SK-N-SH (cell line): ENCODE results near the gene DNAJC5. TPM values are rescaled to one million over a fixed set of nuclear protein-coding genes. Genes with fewer than 3 reads are reported as not detected.

Experiments
- CTCF ChIA-PET: fragments of 300-600, 350-600 bp; formaldehyde crosslinking; extraction: SDS; loops from one replicate; lab custom pipeline; 2021; lab: Yijun Ruan, JAX
- POLR2A ChIA-PET: fragments of 350-600 bp; sonication (Branson Sonifier 250); formaldehyde crosslinking; extraction: SDS; loops from one replicate; lab custom pipeline; 2020; ENCODE audit warnings: antibody characterized with exemption, inconsistent platforms; lab: Yijun Ruan, JAX
- DNase-seq: peaks from one replicate; pipeline ENCODE4 v3.0.0; 2012
- H2AFZ ChIP-seq: fragments of 200-600 bp; sonication (generic); 2 replicates; pipeline ENCODE4 v1.8.1; 2016; ENCODE audit warnings: antibody characterized with exemption, mild to moderate bottlenecking, low read depth
- H3F3A ChIP-seq: fragments of 200-600 bp; sonication (generic); replicated peaks from 2 replicates; pipeline ENCODE3; 2016; ENCODE audit warnings: antibody characterized with exemption, mild to moderate bottlenecking; ENCODE audit not compliant: insufficient read depth
- H3K27ac ChIP-seq, 2 experiments: fragments of 200-500 bp in 1 of 2; fragments of 200-600 bp in 1 of 2; sonication (Bioruptor generic) in 1 of 2; sonication (generic), shearing (Covaris generic) in 1 of 2; 2 replicates each; pipeline versions ENCODE4 v1.5.1 to v1.6.1; 2014 to 2016; ENCODE audit warnings: low read depth in 2 of 2, inconsistent platforms in 1 of 2, low read length in 1 of 2, mild to moderate bottlenecking in 1 of 2, mixed read lengths in 1 of 2
- H3K27me3 ChIP-seq: fragments of 200-600 bp; sonication (generic), shearing (Covaris generic); 2 replicates; pipeline ENCODE4 v1.6.1; 2016; ENCODE audit warnings: mixed run types; ENCODE audit not compliant: insufficient read depth
- H3K36me3 ChIP-seq, 2 experiments: fragments of 200-500 bp in 1 of 2; fragments of 200-600 bp in 1 of 2; sonication (Bioruptor generic) in 1 of 2; sonication (generic) in 1 of 2; replicated peaks in 1 of 2; 2 replicates each; pipeline versions ENCODE3 to v1.5.1; 2014 to 2016; ENCODE audit warnings: low read length in 1 of 2, mild to moderate bottlenecking in 1 of 2; ENCODE audit not compliant: insufficient read depth in 2 of 2, control insufficient read depth in 1 of 2
- H3K4me1 ChIP-seq, 2 experiments: fragments of 200-500 bp in 1 of 2; fragments of 200-600 bp in 1 of 2; sonication (Bioruptor generic) in 1 of 2; sonication (generic), shearing (Covaris generic) in 1 of 2; 2 replicates each; pipeline versions ENCODE4 v1.5.1 to v1.6.1; 2014 to 2016; ENCODE audit warnings: low read depth in 1 of 2, low read length in 1 of 2, mixed run types in 1 of 2; ENCODE audit not compliant: insufficient read depth in 2 of 2, control insufficient read depth in 1 of 2
- H3K4me2 ChIP-seq: fragments of 200-600 bp; sonication (generic), shearing (Covaris generic); 2 replicates; pipeline ENCODE4 v1.6.1; 2017; ENCODE audit warnings: mixed run types
- H3K4me3 ChIP-seq, 2 experiments: fragments of 200-500 bp in 1 of 2; fragments of 200-600 bp in 1 of 2; sonication (Bioruptor generic) in 1 of 2; sonication (generic), shearing (Covaris generic) in 1 of 2; 2 replicates each; pipeline versions ENCODE4 v1.5.1 to v1.8.1; 2014 to 2016; ENCODE audit warnings: low read depth in 2 of 2, inconsistent platforms in 1 of 2, low read length in 1 of 2, mild to moderate bottlenecking in 1 of 2, mixed read lengths in 1 of 2, moderate library complexity in 1 of 2
- H3K79me2 ChIP-seq: fragments of 200-600 bp; sonication (generic); 2 replicates; pipeline ENCODE4 v1.8.1; 2017; ENCODE audit warnings: mild to moderate bottlenecking; ENCODE audit not compliant: insufficient read depth
- H3K9ac ChIP-seq: fragments of 200-600 bp; sonication (generic); 2 replicates; pipeline ENCODE4 v1.6.1; 2017; ENCODE audit warnings: mixed run types
- H3K9me2 ChIP-seq: fragments of 200-600 bp; sonication (generic); 2 replicates; pipeline ENCODE4 v1.6.1; 2017; ENCODE audit warnings: mixed run types
- H3K9me3 ChIP-seq: fragments of 200-600 bp; sonication (generic); 2 replicates; pipeline ENCODE4 v1.6.1; 2017; ENCODE audit warnings: mixed run types, mild to moderate bottlenecking, moderate library complexity
- H4K20me1 ChIP-seq: fragments of 200-600 bp; sonication (generic); 2 replicates; pipeline ENCODE4 v1.6.1; 2017; ENCODE audit warnings: mild to moderate bottlenecking, mixed run types; ENCODE audit not compliant: insufficient read depth
- CHD2 ChIP-seq: fragments of 150-350 bp; IDR thresholded peaks from 2 replicates; pipeline ENCODE4 v1.6.1; 2018; ENCODE audit warnings: low read length; ENCODE audit not compliant: partially characterized antibody
- FOSL2 ChIP-seq: IDR thresholded peaks from 2 replicates; pipeline ENCODE4 v1.4.0; 2012; ENCODE audit warnings: low read depth, mild to moderate bottlenecking, moderate library complexity, borderline replicate concordance
- FOXJ3 ChIP-seq: sonication (generic); formaldehyde crosslinking; IDR thresholded peaks from 2 replicates; pipeline ENCODE4 v1.5.1; 2020; ENCODE audit warnings: mild to moderate bottlenecking, missing genetic modification reagents
- FOXM1 ChIP-seq: IDR thresholded peaks from 2 replicates; pipeline ENCODE4 v1.4.0; 2012; ENCODE audit warnings: low read depth, mild to moderate bottlenecking
- GABPA ChIP-seq: IDR thresholded peaks from 2 replicates; pipeline ENCODE4 v1.4.0; 2012; ENCODE audit warnings: low read depth, mild to moderate bottlenecking
- RCOR1 ChIP-seq: fragments of 150-350 bp; IDR thresholded peaks from 2 replicates; pipeline ENCODE4 v1.6.1; 2017; ENCODE audit warnings: antibody characterized with exemption, low read length
- RXRA ChIP-seq: IDR thresholded peaks from 2 replicates; pipeline ENCODE4 v1.4.0; 2012; ENCODE audit warnings: low read depth, mild to moderate bottlenecking, borderline replicate concordance
- TCF12 ChIP-seq: IDR thresholded peaks from 2 replicates; pipeline ENCODE4 v1.4.0; 2012
- whole genome bisulfite sequencing: methylation state at CpG from one replicate; pipeline ENCODE4 v1.1.6; 2017; ENCODE audit warnings: low lambda C conversion rate; 5-methylcytosine and 5-hydroxymethylcytosine counted together
- polyA plus RNA-seq, 3 experiments: library from polyadenylated mRNA; depleted of rRNA; stranded (reverse); fragments of >200 nt; gene quantifications; 2 replicates each; pipeline ENCODE4 v1.2.3, GENCODE V29; 2012
- TF ChIP-seq, protein P1 (sequence below): IDR thresholded peaks from 2 replicates; pipeline ENCODE4 v1.6.1; 2012; ENCODE audit warnings: mild to moderate bottlenecking, low read depth, low read length, moderate library complexity
- TF ChIP-seq, protein P2 (sequence below): IDR thresholded peaks from 2 replicates; pipeline ENCODE4 v1.4.0; 2012; ENCODE audit warnings: low read depth, borderline replicate concordance
- TF ChIP-seq, protein P3 (sequence below): fragments of 150-350 bp; IDR thresholded peaks from 2 replicates; pipeline ENCODE4 v1.6.1; 2017; ENCODE audit warnings: antibody characterized with exemption, low read length, low read depth, borderline replicate concordance
- TF ChIP-seq, protein P4 (sequence below): IDR thresholded peaks from 2 replicates; pipeline ENCODE4; 2012
- TF ChIP-seq, protein P5 (sequence below): fragments of 200-600 bp; sonication (generic); IDR thresholded peaks from 2 replicates; pipeline ENCODE4 v1.6.1; 2017; ENCODE audit warnings: antibody characterized with exemption, mild to moderate bottlenecking, moderate library complexity

The DNAJC5 gene
- polyA plus RNA-seq, 1 of the 3 experiments (the other 2 are of a cell fraction) = 24.2 TPM

DNA sequence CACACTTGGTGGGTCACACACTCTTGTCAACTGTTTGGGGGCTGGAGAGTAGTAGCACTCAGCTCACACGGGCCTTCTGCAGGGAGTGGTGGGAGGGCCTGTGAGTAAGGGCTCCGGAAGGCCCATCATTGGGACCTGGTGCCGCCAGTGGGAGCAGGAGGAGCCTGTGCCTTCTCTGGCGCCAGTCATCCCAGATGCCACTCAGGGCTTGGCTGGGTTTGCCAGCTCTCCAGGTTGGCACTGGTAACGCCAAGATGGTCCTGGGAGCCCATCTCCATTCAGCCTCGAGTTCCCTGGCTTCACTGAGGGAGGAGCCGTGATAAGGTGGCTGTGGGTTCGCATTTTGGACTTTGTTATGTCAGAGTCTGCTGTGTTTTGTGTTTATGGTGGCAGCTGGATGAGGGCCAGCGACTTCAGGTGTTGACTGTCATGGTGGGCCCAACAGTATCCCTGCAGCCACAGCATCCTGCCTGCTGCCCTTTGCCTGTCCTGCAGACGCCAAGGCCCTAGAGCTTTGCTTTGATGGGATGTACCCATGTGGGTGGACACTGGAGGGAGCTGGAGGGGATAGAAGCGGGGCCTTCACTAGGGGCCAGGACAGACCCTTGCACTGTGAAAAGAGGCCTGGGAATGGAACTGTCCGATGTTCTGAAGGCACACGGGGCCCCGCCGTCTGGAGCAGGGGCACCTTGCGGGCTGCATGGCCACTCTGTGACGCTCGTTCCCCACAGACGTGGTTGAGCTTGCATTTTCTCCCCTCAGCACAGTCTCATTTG lies 13.3 kb upstream of the DNAJC5 start:
- no peak overlapping the region for H3K4me2 ChIP-seq
- H3K9me2 ChIP-seq = no peaks in the 10 kb centered on the region
- no peaks in the 10 kb centered on the region for H3K27me3 ChIP-seq
- TF ChIP-seq, protein P1, sequence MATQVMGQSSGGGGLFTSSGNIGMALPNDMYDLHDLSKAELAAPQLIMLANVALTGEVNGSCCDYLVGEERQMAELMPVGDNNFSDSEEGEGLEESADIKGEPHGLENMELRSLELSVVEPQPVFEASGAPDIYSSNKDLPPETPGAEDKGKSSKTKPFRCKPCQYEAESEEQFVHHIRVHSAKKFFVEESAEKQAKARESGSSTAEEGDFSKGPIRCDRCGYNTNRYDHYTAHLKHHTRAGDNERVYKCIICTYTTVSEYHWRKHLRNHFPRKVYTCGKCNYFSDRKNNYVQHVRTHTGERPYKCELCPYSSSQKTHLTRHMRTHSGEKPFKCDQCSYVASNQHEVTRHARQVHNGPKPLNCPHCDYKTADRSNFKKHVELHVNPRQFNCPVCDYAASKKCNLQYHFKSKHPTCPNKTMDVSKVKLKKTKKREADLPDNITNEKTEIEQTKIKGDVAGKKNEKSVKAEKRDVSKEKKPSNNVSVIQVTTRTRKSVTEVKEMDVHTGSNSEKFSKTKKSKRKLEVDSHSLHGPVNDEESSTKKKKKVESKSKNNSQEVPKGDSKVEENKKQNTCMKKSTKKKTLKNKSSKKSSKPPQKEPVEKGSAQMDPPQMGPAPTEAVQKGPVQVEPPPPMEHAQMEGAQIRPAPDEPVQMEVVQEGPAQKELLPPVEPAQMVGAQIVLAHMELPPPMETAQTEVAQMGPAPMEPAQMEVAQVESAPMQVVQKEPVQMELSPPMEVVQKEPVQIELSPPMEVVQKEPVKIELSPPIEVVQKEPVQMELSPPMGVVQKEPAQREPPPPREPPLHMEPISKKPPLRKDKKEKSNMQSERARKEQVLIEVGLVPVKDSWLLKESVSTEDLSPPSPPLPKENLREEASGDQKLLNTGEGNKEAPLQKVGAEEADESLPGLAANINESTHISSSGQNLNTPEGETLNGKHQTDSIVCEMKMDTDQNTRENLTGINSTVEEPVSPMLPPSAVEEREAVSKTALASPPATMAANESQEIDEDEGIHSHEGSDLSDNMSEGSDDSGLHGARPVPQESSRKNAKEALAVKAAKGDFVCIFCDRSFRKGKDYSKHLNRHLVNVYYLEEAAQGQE = peak; percentile 66; the same call in 1 of the 2 replicates
- TF ChIP-seq, protein P2, sequence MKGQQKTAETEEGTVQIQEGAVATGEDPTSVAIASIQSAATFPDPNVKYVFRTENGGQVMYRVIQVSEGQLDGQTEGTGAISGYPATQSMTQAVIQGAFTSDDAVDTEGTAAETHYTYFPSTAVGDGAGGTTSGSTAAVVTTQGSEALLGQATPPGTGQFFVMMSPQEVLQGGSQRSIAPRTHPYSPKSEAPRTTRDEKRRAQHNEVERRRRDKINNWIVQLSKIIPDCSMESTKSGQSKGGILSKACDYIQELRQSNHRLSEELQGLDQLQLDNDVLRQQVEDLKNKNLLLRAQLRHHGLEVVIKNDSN = no peak
- TF ChIP-seq RCOR1 = no peak
- no peaks in the 10 kb centered on the region for H3K9me3 ChIP-seq
- no peak overlapping the region for H2AFZ ChIP-seq
- H4K20me1 ChIP-seq = peaks cover 59% of the 10 kb centered on the region
- H3F3A ChIP-seq = no peaks in the 10 kb centered on the region
- no peak for DNase-seq
- no peak overlapping the region for H3K27ac ChIP-seq
- peaks cover 0 to 11% of the 10 kb centered on the region in 2 experiments; a peak in 1 of 4 replicates for H3K4me1 ChIP-seq
- H3K36me3 ChIP-seq = peaks cover 6 to 65% of the 10 kb centered on the region in 2 experiments
- POLR2A ChIA-PET = no interaction called here
- CTCF ChIA-PET = interaction anchor here (0.8 to 1.0 kb wide), 3 partner anchors 92 to 107 kb away, joined by 3 to 4 read pairs (median 3); no protein-coding TSS in a partner anchor
- H3K9ac ChIP-seq = no peak overlapping the region
- H3K79me2 ChIP-seq = peaks cover 64% of the 10 kb centered on the region; the same call in 1 of the 2 replicates
- 88% methylated on average over 9 of the region's 19 CpGs for WGBS
- H3K4me3 ChIP-seq = no peak overlapping the region

DNA sequence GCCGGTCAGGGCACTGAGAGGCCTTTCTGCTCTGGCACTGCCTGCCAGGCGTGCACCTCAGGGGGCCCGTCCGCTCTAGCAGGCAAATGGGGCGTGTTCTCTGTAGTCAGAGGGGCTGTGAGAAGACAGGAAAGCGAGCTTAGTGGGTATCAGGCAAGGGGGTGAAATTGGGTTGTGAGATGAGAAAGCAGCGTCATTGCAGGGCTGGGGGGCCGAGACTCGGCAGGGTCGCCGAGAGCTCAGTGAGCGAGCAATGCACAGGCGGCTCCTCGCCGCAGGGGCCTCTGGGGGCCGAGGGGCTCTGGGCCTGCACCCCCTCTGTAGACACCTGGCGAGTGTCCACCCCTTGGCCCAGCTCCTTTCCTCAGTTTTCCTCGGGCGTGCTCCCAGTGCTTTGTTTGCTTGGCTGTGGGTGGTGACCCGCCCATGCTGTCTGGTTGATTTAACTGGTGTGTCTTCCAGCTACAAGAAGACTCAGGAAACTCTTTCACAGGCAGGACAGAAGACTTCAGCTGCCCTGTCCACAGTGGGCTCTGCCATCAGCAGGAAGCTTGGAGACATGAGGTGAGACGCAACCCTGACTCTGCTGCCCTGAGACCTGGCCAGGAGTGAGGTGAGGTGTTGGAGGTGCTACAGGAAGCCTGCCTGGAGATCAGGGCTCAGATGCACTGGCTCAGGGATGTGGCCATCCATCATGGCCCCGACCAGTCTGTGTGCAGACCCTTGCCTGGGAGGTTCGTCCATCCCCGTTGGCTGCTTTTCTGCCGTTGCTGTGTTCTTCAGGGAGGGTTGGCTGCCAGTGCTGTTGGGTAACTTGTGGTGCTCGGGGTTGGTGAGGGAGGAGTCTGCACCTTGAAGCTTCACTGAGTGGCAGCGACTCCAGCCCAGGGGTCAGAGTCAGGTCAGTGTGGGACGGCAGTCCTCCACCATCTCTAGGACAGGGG lies 12.4 kb upstream of the DNAJC5 start:
- H3K27ac ChIP-seq = no peak overlapping the region
- no peaks in the 10 kb centered on the region for H3F3A ChIP-seq
- H3K9me3 ChIP-seq = no peaks in the 10 kb centered on the region
- no peaks in the 10 kb centered on the region for H3K27me3 ChIP-seq
- peaks cover 0 to 11% of the 10 kb centered on the region in 2 experiments; a peak in 1 of 4 replicates for H3K4me1 ChIP-seq
- peaks cover 6 to 68% of the 10 kb centered on the region in 2 experiments for H3K36me3 ChIP-seq
- CTCF ChIA-PET = interaction anchor here (1.0 to 2.9 kb wide), 4 partner anchors 7 to 107 kb away, joined by 3 to 7 read pairs (median 4); no protein-coding TSS in a partner anchor
- no peaks in the 10 kb centered on the region for H3K9me2 ChIP-seq
- POLR2A ChIA-PET = no interaction called here
- no peak overlapping the region for H3K9ac ChIP-seq
- H3K79me2 ChIP-seq = peaks cover 55% of the 10 kb centered on the region; the same call in 1 of the 2 replicates
- H2AFZ ChIP-seq = no peak overlapping the region
- WGBS = 89% methylated on average over 25 of the region's 28 CpGs
- H3K4me2 ChIP-seq = no peak overlapping the region
- peaks cover 57% of the 10 kb centered on the region for H4K20me1 ChIP-seq
- H3K4me3 ChIP-seq = no peak overlapping the region
- no peak for DNase-seq
- TF ChIP-seq, protein P3, sequence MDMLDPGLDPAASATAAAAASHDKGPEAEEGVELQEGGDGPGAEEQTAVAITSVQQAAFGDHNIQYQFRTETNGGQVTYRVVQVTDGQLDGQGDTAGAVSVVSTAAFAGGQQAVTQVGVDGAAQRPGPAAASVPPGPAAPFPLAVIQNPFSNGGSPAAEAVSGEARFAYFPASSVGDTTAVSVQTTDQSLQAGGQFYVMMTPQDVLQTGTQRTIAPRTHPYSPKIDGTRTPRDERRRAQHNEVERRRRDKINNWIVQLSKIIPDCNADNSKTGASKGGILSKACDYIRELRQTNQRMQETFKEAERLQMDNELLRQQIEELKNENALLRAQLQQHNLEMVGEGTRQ = no peak
- no peak for TF ChIP-seq FOXM1
- TF ChIP-seq TCF12 = no peak
- TF ChIP-seq, protein P2 = no peak
- TF ChIP-seq RCOR1 = no peak
- TF ChIP-seq GABPA = no peak
- TF ChIP-seq, protein P4, sequence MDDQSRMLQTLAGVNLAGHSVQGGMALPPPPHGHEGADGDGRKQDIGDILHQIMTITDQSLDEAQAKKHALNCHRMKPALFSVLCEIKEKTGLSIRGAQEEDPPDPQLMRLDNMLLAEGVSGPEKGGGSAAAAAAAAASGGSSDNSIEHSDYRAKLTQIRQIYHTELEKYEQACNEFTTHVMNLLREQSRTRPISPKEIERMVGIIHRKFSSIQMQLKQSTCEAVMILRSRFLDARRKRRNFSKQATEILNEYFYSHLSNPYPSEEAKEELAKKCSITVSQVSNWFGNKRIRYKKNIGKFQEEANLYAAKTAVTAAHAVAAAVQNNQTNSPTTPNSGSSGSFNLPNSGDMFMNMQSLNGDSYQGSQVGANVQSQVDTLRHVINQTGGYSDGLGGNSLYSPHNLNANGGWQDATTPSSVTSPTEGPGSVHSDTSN = no peak
- no peak for TF ChIP-seq CHD2
- TF ChIP-seq FOXJ3 (CRISPR knock-in tag) = no peak
- TF ChIP-seq FOSL2 = no peak
- TF ChIP-seq RXRA = no peak
- TF ChIP-seq, protein P5, sequence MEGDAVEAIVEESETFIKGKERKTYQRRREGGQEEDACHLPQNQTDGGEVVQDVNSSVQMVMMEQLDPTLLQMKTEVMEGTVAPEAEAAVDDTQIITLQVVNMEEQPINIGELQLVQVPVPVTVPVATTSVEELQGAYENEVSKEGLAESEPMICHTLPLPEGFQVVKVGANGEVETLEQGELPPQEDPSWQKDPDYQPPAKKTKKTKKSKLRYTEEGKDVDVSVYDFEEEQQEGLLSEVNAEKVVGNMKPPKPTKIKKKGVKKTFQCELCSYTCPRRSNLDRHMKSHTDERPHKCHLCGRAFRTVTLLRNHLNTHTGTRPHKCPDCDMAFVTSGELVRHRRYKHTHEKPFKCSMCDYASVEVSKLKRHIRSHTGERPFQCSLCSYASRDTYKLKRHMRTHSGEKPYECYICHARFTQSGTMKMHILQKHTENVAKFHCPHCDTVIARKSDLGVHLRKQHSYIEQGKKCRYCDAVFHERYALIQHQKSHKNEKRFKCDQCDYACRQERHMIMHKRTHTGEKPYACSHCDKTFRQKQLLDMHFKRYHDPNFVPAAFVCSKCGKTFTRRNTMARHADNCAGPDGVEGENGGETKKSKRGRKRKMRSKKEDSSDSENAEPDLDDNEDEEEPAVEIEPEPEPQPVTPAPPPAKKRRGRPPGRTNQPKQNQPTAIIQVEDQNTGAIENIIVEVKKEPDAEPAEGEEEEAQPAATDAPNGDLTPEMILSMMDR = no peak
